ENCODE results near the gene BMP8B.

Gene BMP8B

DNA sequence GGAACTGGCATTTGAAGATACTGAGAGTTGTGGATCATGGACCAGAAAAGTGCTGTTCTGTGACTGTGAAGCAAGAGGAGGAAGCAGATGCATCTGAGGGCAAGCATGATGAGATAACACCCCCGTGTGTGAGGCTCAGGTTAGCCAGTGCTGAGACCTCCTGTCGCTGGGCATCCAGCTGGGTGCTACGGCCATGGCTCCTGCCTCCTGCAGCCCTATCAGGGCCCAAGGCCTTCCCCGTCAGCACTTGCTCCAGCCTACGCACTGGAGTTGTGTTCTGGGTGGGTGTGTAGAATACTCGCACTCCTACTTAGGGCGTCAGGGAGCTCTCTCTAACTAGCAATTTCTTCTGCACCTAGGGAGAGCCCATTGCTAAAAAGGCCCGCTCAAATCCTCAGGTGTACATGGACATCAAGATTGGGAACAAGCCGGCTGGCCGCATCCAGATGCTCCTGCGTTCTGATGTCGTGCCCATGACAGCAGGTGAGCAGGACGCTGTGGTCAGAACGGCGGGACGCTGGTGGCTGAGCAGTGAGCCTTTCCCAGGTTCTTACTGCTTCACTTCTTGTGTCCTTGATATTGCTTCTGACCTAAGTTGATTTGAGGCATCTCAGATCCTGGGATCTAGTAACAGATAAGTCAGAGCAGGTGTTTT is 43.5 kb downstream of the BMP8B start:
- no peak overlapping the region for H3K4me3 ChIP-seq (ENCODE audit: low read length)
- TF ChIP-seq, protein P1, sequence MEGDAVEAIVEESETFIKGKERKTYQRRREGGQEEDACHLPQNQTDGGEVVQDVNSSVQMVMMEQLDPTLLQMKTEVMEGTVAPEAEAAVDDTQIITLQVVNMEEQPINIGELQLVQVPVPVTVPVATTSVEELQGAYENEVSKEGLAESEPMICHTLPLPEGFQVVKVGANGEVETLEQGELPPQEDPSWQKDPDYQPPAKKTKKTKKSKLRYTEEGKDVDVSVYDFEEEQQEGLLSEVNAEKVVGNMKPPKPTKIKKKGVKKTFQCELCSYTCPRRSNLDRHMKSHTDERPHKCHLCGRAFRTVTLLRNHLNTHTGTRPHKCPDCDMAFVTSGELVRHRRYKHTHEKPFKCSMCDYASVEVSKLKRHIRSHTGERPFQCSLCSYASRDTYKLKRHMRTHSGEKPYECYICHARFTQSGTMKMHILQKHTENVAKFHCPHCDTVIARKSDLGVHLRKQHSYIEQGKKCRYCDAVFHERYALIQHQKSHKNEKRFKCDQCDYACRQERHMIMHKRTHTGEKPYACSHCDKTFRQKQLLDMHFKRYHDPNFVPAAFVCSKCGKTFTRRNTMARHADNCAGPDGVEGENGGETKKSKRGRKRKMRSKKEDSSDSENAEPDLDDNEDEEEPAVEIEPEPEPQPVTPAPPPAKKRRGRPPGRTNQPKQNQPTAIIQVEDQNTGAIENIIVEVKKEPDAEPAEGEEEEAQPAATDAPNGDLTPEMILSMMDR (IDR thresholded peaks at IDR 0.05; ENCODE audit: insufficient read depth, low read depth, low read length, missing control alignments): no peak
- no peak for DNase-seq (ENCODE audit: low read depth)

DNA sequence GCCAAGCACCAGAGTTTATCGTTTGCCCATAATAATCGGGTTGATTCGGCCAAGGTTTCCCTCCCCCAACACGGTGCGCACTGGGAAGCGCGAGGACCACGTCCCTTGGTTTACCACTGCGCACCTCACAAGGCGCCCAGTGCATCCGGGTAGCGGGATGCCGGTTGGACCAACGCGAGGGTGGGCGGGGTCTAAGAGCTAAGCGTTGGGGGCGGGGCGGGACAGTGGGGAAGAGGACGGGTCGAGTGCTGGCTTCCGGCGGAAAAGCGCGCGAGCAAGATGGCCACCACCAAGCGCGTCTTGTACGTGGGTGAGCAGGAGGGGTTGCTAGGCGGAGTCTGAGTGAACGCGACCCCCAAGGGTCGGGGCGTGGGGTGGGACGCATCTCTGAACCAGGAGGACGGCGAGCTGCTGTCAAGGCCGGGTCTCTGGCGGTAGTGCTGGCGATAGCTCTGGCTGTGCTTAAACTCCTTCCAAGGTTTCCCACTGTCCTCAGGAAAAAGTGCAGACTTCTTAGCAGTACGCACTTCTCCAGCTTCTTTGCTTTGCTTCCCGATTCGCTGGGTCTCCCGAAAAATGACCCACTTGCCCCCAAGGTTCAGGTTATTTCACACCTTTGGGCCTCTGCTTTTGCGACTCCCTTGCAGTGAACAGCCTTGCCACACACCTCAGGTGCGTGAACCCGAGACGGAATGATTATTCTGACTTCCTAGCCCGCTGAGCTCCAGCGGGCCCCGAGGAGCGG is 49.9 kb downstream of the BMP8B start, which contains the start of gene PPIE:
TSS of gene PPIE (plus strand) at position 261 of the 745 bp plus-strand sequence. CDS start at position 280, 19 bp downstream.
- peak; percentile 94 for DNase-seq (ENCODE audit: low read depth)
- H3K4me3 ChIP-seq (ENCODE audit: low read length): peak within 1 kb of the TSS; percentile 86
- TF ChIP-seq, protein P1 (IDR thresholded peaks at IDR 0.05; ENCODE audit: insufficient read depth, low read depth, low read length, missing control alignments): no peak

DNA sequence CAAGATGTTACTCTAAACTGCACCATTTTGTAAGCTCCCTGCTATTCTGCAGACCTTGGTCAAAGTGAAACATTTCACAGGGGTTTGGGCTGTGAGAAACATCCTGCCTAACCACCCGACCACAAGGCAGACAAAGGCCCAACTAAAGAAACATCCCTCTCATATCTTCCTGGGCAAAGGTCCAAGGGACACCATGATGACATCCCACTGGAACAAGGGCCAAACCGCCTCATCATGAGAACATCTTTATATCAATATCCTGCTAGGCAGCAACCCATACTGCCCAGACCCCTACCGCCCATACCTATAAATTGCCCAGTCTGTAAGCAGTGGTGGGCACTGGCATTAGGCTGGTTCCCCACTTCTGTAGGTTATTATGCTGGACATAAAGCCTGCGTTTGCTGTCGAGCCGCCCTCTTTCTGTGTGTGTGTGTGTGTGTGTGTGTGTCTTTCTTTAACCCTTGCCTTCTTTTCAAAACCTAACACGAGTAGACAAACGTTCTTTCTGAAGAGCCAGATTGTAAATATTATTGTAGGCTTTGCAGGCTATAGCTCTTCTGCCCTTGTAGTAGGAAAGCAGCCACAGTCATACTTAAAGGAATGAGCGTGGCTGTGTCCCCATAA is 51.0 kb downstream of the BMP8B start:
- DNase-seq (ENCODE audit: low read depth): no peak
- no peak overlapping the region for H3K4me3 ChIP-seq (ENCODE audit: low read length)
- TF ChIP-seq, protein P1 (IDR thresholded peaks at IDR 0.05; ENCODE audit: insufficient read depth, low read depth, low read length, missing control alignments): no peak

DNA sequence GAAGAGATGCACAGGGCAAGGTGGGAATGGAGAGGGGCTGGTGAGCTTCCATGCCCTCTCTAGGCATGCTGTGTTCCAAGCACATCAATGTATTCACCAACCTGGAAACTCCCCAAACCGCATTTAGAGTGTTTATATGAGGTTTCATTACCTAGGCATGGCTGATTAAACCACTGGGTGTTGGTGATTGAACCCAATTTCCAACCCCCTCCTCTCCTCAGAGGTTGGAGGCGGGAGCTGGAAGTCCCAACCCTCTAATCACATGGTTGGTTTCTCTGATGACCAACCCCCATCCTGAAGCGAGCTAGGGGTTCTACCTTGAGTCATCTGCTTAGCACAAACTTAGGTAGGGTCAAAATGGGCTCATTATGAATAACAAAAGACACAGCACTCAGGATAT is 52.9 kb downstream of the BMP8B start:
- H3K4me3 ChIP-seq (ENCODE audit: low read length): no peak overlapping the region
- TF ChIP-seq, protein P1 (IDR thresholded peaks at IDR 0.05; ENCODE audit: insufficient read depth, low read depth, low read length, missing control alignments): no peak
- no peak for DNase-seq (ENCODE audit: low read depth)

DNA sequence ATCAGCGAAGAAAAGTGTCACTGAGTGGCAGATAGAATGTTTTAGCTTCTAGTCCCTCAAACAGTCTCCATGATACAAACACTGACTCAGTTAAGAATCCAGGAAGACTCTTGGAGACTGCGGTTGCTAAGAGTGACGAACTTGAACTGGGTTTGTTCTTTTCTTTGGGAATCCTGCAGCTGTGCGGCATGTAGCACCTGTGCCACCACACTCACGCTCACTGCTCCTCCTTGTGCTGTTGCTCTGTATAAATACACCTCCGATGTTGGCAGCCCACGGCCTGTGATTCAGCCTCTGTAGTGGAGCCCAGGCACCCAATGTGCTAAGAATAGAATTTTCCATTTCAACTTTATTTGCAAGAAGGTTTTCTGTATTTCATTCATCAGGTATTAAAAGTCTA is 55.5 kb downstream of the BMP8B start:
- TF ChIP-seq, protein P1 (IDR thresholded peaks at IDR 0.05; ENCODE audit: insufficient read depth, low read depth, low read length, missing control alignments): no peak
- H3K4me3 ChIP-seq (ENCODE audit: low read length): no peak overlapping the region
- DNase-seq (ENCODE audit: low read depth): peak; percentile 55

DNA sequence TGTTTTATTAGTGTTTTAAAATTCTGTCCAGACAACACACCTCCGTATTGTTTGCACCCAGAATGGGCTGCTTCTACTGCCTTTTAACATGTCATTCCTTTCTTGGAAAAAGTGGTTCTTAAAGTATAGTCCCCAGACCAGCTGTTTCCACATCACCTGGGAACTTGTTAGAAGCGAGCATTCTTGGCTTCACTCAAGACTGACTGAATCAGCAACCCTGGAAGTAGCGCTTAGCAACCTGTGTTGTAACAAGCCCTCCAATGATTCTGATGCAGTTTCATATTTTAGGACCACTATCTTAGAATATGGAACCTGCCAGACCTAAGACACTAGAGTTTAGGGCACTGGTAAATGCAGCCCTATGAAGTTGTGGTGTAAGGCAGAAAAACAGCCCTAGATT is 55.9 kb downstream of the BMP8B start:
- TF ChIP-seq, protein P1 (IDR thresholded peaks at IDR 0.05; ENCODE audit: insufficient read depth, low read depth, low read length, missing control alignments): no peak
- DNase-seq (ENCODE audit: low read depth): peak; percentile 68

More for the DNA sequence above, 55.9 kb downstream of the BMP8B start:
- no peak overlapping the region for H3K4me3 ChIP-seq (ENCODE audit: low read length)

Measured in epithelial cell of esophagus (primary cell).